NCI-H1092 treated with DMSO at 0.1 percent for 48 hours (cell line): ENCODE results near the gene GNGT1.

ENCODE experiments used
- DNase-seq: peaks from one replicate; lab custom pipeline; 2025; lab: John Stamatoyannopoulos, UW

The GNGT1 gene

DNA sequence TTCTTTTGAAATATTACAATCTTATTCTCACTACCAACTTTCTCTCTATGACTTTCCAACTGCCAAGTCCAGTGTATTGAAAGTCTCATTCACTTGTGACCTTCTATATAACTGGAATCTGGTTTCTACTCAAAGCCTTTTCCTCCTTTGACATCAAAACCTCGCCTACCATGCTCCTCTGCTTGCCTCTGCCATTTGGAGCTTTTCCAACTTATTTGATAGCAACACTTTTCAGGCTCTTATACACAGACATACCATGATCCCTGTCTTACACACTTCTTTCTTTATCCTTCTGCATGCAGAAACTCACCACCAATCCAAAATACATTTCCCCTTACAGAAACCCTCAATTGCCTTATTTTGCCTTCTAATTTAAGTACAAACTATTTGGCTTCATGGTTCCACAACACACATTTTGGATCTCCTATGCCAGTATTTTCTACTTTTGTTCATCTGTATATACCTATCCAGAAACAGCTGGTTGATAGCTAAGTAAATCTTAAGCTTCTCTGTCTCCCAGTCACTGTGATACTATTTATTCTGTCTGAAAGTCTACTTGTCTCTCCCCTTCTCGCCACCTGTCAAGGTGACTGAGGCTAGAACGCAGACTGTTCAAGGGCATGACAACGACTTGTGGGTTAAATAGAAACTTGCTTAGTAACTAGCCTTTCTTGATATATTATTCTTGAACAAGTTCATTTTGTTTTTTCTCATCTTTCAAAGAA lies 37.6 kb downstream of the GNGT1 start:
- no peak for DNase-seq

DNA sequence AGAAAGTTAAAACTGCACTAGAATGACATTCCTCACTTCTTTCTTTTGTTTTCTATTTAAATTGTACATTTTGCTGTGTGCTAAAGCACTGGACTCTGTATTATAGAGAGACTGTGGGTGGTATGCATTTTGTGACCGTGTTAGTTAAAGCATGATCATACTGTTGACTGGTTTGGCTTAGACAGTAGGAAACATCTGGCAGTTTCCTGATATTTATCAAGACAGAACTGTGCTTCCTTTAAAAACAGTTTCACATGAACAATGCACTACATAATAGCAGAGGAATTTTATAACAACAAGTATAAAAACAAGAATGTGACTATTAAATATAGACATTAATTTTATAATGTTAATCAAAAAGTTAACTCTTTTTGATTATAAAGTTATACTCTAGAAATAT lies 38.3 kb downstream of the GNGT1 start:
- DNase-seq: no peak

DNA sequence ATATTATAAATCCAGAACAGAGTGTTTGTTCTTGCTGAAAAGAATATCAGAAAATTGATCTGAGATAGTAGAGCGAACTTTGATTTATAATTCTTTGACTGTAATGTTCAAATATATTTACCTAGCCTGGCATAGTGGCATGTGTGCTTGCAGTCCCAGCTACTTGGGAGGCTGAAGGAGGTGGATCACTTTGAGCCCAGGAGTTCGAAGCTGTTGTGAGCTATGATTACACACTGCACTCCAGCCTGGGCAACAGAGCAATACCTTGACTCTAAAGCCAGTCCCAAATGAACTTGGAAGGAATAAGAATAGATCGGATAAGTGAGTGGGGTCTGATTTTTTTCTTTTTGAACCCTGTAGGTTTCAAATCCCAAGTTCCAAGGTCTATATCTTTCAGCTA lies 38.7 kb downstream of the GNGT1 start:
- no peak for DNase-seq

DNA sequence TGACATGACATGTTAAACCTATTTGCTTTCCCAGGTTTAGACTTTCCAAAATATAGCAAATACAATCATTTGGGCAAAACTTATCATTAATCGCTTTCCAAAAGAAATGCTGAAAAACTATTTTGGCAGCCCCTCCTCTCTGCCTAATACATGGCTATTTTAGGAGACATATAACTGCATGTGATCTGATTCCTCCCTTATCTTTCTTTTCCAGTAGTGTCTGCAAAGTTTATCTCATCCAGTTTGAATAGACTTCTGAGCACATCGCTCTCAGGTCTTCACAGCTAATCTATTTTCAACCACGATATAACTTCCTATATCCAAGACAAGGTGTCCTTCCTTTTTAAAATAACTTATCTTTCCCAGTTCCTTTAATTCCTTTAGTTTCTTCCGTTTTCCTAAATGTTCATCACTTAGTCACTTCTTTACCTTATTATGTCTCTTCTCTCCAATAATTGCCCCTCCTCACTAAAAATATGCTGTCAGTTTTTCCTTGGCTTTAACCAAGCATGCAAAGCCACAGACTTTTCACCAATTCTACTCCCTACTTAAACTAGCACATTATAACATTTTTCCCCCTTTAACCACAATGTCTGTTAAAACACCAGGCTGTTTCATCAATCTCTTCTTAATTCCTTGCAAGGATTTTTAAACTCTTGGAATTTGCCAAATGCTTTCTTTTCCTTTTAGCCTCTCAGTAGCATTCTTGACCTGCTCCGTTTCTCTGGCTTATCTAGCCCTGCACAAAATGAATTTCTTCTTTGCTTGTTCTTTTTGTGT lies 39.6 kb downstream of the GNGT1 start:
- DNase-seq: no peak

DNA sequence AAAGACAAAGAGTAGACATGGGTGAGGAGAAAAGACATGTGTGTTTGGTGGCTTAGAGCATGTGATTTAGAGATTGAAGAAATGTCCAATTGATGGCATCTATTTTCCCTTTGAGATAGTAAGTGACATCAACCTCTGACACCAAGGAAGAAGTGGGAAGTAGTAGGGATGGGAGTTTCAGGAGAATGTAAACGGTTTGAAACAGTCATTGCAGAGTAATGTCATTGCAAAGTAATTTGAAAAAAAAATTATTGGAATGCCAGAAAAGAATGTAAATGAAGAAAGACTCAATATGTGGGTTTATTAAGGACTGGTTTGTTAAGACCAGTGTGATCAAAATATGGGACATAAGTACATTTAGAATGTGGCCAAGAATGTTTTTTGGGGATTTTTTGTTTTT lies 41.7 kb downstream of the GNGT1 start:
- DNase-seq: no peak

DNA sequence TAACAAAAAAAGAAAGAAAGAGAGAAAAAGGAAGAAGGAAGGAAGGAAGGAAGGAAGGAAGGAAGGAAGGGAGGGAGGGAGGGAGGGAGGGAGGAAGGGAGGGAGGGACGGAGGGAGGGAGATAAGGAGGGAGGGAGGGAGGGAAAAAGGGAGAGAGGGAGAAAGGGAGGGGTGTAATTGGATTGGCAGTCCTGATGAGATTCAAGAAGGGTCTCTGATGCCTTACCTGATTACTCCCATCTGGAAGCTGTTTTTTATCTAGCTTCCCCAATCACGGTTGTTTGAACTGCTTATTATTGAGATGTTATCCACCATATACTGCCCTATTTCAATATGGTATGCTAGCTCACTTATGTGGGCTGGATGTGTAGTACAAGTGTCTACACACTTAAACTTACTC lies 42.5 kb downstream of the GNGT1 start:
- no peak for DNase-seq

DNA sequence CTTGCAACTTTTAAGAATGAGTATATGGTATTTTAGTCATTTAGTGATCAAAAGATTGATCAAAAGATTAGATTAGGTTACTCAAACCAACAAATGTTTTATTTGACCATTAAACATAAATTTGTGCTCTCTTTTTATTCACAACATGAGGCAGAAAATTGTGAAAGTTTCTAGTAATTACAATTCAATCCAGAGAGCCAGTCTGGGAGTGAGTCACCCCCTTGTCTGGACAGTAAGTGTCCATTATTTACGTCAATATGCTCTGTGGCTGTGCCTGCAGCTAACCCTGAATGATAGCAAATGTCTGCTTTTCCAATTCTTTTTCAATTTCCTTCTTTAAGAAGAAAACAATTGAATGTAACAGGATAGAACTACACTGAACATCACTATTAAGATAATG lies 43.1 kb downstream of the GNGT1 start:
- DNase-seq: no peak

DNA sequence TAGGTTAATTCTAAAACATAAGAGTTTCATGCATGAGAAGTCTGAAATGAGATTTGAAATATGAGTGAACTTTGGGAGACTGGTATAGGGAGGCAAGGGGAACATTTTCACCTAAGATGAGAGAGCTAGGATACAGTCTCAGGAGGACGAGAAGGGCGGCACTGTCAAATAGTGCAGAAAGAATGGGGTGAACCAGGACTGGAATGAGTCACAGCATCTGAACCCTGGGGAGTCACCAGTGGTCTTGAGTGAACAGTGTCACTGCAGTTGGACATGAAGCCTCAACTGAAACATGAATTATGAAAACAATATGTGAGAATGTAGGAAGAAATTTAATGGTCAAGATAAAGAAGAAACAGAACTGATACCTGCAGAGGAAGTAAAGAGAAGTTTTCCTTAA lies 48.9 kb downstream of the GNGT1 start:
- DNase-seq: no peak

DNA sequence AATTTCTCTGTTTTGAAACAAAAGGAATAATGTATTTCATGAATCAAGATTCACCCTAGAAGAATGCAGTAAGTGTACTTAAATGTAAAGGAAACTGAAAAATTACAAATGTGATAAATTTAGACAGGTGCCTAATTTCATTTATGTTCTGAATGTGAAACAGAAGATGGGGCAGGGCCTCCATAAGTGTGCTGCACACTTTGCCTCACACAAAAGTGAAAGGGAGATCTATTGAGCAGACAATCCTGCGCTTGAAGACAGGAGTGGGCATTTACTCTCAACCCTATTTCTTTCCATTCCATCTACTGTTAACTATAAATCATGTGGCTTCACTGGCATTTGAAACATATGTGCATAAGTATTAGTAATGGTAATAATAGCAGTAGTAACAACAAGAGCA lies 51.4 kb downstream of the GNGT1 start:
- no peak for DNase-seq

DNA sequence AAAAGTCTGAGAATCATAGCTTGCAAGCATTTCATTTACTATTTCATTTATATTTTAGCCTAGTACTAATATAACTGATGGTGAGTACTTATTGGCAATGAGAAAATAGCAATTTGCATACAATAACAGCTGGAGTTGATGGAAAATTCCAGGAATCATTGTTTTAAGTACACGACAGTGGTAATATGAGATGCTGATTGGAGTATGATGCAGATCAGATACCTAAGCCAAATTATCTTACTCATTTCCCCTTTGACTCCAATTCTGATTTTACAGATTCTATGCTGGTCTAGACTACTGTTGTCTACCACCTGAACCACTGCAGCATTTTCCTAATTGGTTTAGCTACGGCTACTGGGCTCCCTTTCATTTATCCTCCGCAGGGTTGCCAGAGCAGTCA lies 51.8 kb downstream of the GNGT1 start:
- DNase-seq: no peak

DNA sequence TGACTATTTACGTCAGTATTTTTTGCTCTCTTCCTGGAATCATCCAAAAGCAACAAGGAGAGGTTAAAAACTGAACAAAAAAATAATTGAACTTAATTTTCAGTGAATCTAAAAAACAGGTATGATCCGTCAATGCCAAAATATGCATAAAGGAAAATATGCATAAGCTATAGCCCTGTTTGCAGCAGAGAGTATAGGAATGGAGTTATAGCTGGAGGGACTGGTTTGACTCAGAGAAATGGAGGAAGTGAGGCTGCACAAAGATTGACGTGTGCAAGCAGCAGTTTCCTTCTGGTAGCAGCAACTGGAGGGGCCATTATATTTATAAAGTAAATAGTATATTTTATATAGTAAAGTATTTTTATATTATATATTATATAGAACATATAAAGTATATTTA lies 52.3 kb downstream of the GNGT1 start:
- no peak for DNase-seq
